Right ventricle myocardium superior (tissue), 1 donor: ENCODE measurements around the gene NXPH3. TPM values are rescaled to one million over a fixed set of nuclear protein-coding genes. Genes with fewer than 3 reads are reported as not detected.
"Not testable (repeated sequence)": the region's sequence is repeated elsewhere in the genome, so short reads cannot be mapped to it uniquely, and the experiment has no call there.

Experiments used
- ATAC-seq: fragments of 200-7000 bp; cut with Tn5 transposase; one replicate; pipeline ENCODE4 v1.9.1; 2020; ENCODE audit warnings: mild to moderate bottlenecking; ENCODE audit not compliant: poor library complexity
- DNase-seq: peaks from one replicate; pipeline ENCODE4 v3.0.0-alpha.2; 2020
- intact Hi-C: fragments of 100-400 bp; cut with DNase I; formaldehyde crosslinking; loops from one replicate; pipeline ENCODE4 v1.11.2; 2022
- total RNA-seq: library from RNA; stranded (reverse); fragmentation: NEBNext Ultra II Directional; extraction: Animal tissue kit (Norgen Biotek cat#: 25700); gene quantifications from one replicate; pipeline ENCODE4 v1.2.1, GENCODE V29; 2021
- donor health status: DM: no; HTN: yes; CAD: no; lungs with severe emphysema.

Gene NXPH3
- total RNA-seq, 1 donor from 2014 or later = 3.7 TPM

GRCh38 chr17:49552070-49552751, 23.5 kb upstream of the NXPH3 start:
- DNase-seq (no peak), ATAC-seq (no peak)
- intact Hi-C loops = no loop called here

- intact Hi-C loops = no loop called here
- ATAC-seq = no peak
- DNase-seq = no peak
Observed at GRCh38 chr17:49553676-49554335, 21.9 kb upstream of the NXPH3 start.

GRCh38 chr17:49554694-49555494, 20.8 kb upstream of the NXPH3 start:
- ATAC-seq = no peak
- no peak for DNase-seq
- intact Hi-C loops = loop anchor here (5.0 kb wide), 1 partner anchor 238 kb away; no protein-coding TSS in a partner anchor

- ATAC-seq (no peak), DNase-seq (no peak)
- intact Hi-C loops = loop anchor here (2.0 to 5.0 kb wide), 3 partner anchors 63 to 441 kb away; no protein-coding TSS in a partner anchor
Observed at GRCh38 chr17:49555495-49556222, 20.0 kb upstream of the NXPH3 start.

GRCh38 chr17:49556223-49556943, 19.3 kb upstream of the NXPH3 start:
- DNase-seq (peak; percentile 87), ATAC-seq (peak; percentile 95)
- intact Hi-C loops = loop anchor here (2.0 to 5.0 kb wide), 3 partner anchors 64 to 440 kb away; no protein-coding TSS in a partner anchor

GRCh38 chr17:49557312-49558024, 18.2 kb upstream of the NXPH3 start:
- intact Hi-C loops = loop anchor here (2.0 to 5.0 kb wide), 3 partner anchors 65 to 439 kb away; no protein-coding TSS in a partner anchor
- ATAC-seq (peak; percentile 66), DNase-seq (peak; percentile 34)

GRCh38 chr17:49564638-49565037, 11.0 kb upstream of the NXPH3 start:
- ATAC-seq (no peak), DNase-seq (no peak)
- intact Hi-C loops = no loop called here

- ATAC-seq = peak; percentile 76
- DNase-seq = peak; percentile 78
- intact Hi-C loops = no loop called here
Observed at GRCh38 chr17:49565948-49566491, 9.7 kb upstream of the NXPH3 start.

GRCh38 chr17:49566668-49567071, 9.0 kb upstream of the NXPH3 start:
- intact Hi-C loops = no loop called here
- ATAC-seq (no peak), DNase-seq (no peak)

GRCh38 chr17:49567104-49567521, 8.6 kb upstream of the NXPH3 start:
- intact Hi-C loops = no loop called here
- no peak for DNase-seq
- ATAC-seq = no peak

- peak; percentile 76 for ATAC-seq
- intact Hi-C loops = loop anchor here (2.0 kb wide), 1 partner anchor 127 kb away; no protein-coding TSS in a partner anchor
- DNase-seq = peak; percentile 94
Observed at GRCh38 chr17:49567871-49568694, 7.6 kb upstream of the NXPH3 start.

- DNase-seq, ATAC-seq: not testable (repeated sequence)
- intact Hi-C loops = loop anchor here (2.0 kb wide), 1 partner anchor 126 kb away; no protein-coding TSS in a partner anchor
Observed at GRCh38 chr17:49568695-49569047, 7.0 kb upstream of the NXPH3 start.

- no peak for ATAC-seq
- no peak for DNase-seq
- intact Hi-C loops = loop anchor here (10.0 kb wide), 1 partner anchor 284 kb away; no protein-coding TSS in a partner anchor
Observed at GRCh38 chr17:49570540-49571242, 5.0 kb upstream of the NXPH3 start.

- DNase-seq = no peak
- intact Hi-C loops = loop anchor here (10.0 kb wide), 1 partner anchor 284 kb away; no protein-coding TSS in a partner anchor
- no peak for ATAC-seq
Observed at GRCh38 chr17:49571283-49571682, 4.4 kb upstream of the NXPH3 start.

- intact Hi-C loops = loop anchor here (10.0 kb wide), 1 partner anchor 283 kb away; no protein-coding TSS in a partner anchor
- DNase-seq = no peak
- no peak for ATAC-seq
Observed at GRCh38 chr17:49571764-49572163, 3.9 kb upstream of the NXPH3 start.
